Superior temporal gyrus (tissue), 1 donor: ENCODE measurements around the gene WNT3A.

Source experiments
- DNase-seq: peaks from one replicate; pipeline ENCODE4 v3.0.0-alpha.2; 2016; ENCODE audit errors: extremely low spot score

WNT3A gene

DNA sequence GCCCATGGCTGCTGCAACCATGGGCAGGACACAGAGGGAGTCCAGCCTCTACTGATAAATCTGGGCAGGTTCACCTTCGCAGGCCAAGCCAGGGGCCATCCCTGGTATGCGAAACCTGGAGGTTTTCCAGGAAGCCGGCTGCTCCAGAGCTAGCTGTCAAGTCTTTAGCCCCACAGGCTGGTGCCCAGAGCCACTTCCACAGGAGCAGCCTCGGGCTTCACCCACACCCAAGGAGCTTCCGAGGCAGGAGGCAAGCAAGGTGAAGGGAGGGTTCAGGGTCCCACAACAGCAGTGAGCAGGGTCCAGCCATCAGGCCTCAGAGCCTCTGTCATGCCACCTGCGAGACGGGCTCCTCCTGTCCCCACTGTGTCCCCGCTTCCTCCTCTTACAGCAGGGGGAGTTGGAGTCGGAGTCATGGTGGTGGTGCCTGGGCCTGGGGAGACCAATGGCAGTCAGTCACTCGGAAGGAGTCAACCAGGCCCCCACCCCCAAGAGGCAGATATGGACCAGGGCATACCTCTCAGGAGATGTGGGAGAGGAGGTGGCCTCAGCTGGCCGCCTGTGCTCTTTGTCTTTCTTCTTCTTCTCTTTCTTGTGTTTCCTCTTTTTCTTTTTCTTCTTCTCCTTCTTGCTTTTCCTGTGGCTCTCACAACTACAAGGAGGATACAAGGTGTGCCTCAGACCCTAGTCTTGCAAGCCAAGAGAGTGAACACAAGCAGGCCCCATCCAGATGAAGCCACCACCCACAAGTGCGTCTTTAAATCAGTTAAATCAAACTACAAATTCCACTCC lies 94.2 kb downstream of the WNT3A start:
- no peak for DNase-seq

- no peak for DNase-seq
These were observed 94.8 kb downstream of the WNT3A start for GRCh38 chr1:228101614-228101993.

GRCh38 chr1:228101994-228102790 lies 95.4 kb downstream of the WNT3A start:
- no peak for DNase-seq

DNA sequence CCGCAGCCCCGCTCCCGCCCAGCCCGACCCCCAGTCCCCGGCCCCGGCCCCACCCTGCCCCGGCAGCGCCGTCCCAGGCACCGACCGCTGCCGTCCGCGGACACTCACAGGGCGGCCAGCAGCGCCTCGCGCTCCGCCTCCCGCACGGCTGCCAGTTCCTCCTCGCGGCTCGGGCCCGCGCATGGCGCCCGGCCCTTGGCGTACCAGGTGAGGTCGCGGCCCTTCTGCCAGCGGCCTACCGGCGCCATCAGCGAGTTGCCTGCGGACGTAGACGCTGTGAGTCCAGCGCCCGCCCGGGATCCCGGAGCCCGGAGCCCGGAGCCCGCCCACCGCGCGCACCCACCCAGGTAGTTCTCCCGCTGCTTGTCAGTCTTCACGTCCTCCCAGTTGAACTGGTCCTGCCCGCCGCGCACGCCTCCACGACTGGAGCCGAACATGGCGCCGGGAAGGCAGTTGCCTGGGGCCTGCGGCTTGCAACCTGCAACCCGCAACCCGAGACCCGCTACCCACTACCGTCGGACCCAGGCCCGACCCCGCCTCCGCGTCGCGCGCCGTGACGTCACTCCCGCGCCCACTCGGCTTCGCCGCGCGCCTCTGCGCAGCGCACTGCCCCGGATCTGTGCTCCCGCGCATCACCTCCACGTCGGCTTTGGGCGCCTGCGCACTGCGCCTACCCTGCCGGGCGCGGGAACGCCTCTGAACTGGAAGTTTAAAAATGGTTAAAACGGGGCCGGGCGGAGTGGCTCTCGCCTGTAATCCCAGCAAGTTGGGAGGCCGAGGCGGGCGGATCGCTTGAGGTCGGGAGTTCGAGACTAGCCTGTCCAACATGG lies 96.2 kb downstream of the WNT3A start, which contains the start of gene C1orf35:
C1orf35 (minus strand) TSS at position 535 of the 830 bp plus-strand sequence; CDS start at position 437, 98 bp downstream.
- DNase-seq, result peak; percentile 92

GRCh38 chr1:228104526-228105269 lies 97.9 kb downstream of the WNT3A start:
- DNase-seq, result no peak

- DNase-seq, result no peak
These were observed 98.6 kb downstream of the WNT3A start for GRCh38 chr1:228105270-228105995.

- no peak for DNase-seq
These were observed 99.4 kb downstream of the WNT3A start for GRCh38 chr1:228105996-228106799.

DNA sequence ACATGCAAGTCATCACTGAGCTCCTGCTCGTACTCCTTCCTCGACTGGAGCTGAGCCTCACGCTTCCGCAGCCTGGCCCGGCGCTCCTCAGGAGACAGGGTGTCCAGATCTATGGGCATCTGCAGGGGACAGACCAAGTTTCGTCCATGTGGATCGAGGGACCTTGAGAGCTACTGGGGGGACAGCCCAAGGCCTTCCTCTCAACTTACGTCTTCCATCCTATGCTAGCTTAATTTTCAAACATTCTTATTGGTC lies 99.9 kb downstream of the WNT3A start:
- DNase-seq, result no peak

- no peak for DNase-seq
These were observed 100.8 kb downstream of the WNT3A start for GRCh38 chr1:228107636-228108035.

- DNase-seq, result no peak
These were observed 101.4 kb downstream of the WNT3A start for GRCh38 chr1:228108055-228108690.

GRCh38 chr1:228108742-228109072 lies 101.9 kb downstream of the WNT3A start:
- DNase-seq, result no peak

GRCh38 chr1:228109073-228109961 lies 102.5 kb downstream of the WNT3A start, which contains the start of gene MRPL55:
Gene MRPL55 (minus strand): TSS chr1:228109299. CDS start chr1:228108260, 1,039 bp downstream.
- peak; percentile 99 for DNase-seq

- peak; percentile 32 for DNase-seq
These were observed 103.2 kb downstream of the WNT3A start for GRCh38 chr1:228109962-228110488.

DNA sequence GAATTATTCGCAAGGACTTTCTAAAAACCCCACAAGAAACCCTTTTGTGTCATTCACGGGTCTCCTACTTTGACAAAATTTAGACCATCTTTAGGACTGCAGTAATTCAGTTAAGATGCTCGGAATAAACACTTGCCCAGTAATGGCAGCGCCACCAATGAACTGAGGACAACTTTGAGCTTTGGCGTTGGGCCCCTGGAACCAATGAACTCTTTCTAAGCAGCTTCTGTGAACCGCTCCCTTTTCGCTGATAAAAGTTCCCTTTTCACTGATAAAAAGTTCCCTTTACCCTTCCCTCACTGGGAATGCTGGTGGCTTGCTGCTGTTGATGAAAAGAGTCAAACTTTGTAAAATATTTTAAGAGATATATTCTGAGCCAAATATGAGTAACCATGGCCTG lies 103.8 kb downstream of the WNT3A start:
- no peak for DNase-seq
